ENCODE data around the gene AFAP1.
"Not testable (repeated sequence)": the region's sequence is repeated elsewhere in the genome, so short reads cannot be mapped to it uniquely, and the experiment has no call there.

The AFAP1 gene

DNA sequence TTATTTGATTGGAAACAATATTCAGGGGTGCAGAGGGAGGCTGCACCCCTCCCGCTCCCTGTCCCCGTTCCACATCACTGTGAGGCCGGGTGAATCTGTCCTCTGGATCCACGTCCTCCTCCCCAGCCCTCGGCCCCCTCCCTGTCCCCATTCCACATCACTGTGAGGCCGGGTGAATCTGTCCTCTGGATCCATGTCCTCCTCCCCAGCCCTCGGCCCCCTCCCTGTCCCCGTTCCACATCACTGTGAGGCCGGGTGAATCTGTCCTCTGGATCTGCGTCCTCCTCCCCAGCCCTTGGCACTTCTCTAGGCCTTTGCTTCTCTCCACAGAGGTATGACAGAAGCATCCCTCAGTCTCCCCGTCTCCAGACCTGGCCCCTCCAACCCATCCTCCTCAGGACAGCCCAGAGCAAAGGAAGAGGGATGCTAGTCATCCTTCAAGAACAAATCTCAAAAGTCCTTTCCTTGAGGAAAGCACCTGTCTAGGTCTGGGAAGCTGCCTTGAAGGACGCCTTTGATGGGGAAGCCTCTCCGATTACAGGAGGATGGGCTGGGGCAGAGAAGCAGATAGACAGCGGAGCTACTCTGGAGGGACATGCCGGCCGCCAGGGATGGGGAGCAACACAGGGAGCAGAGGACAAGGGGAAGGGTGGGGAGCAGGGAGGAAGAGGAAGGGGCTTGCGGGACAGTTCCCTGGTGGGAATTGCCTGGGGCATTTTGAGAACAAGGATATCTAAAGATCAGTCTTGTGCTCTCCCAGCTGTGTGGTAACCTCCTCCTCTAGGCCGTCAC lies 10.8 kb upstream of the AFAP1 start:
- TF ChIP-seq, protein P1, sequence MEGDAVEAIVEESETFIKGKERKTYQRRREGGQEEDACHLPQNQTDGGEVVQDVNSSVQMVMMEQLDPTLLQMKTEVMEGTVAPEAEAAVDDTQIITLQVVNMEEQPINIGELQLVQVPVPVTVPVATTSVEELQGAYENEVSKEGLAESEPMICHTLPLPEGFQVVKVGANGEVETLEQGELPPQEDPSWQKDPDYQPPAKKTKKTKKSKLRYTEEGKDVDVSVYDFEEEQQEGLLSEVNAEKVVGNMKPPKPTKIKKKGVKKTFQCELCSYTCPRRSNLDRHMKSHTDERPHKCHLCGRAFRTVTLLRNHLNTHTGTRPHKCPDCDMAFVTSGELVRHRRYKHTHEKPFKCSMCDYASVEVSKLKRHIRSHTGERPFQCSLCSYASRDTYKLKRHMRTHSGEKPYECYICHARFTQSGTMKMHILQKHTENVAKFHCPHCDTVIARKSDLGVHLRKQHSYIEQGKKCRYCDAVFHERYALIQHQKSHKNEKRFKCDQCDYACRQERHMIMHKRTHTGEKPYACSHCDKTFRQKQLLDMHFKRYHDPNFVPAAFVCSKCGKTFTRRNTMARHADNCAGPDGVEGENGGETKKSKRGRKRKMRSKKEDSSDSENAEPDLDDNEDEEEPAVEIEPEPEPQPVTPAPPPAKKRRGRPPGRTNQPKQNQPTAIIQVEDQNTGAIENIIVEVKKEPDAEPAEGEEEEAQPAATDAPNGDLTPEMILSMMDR (IDR thresholded peaks at IDR 0.05; ENCODE audit: borderline replicate concordance, control extremely low read depth, extremely low read depth, insufficient read depth, missing control alignments): no peak
- DNase-seq (ENCODE audit: low spot score): no peak
- in situ Hi-C loops (cut with MboI; ENCODE audit: low sequenced_read_pairs, unreplicated experiment): no loop called here

DNA sequence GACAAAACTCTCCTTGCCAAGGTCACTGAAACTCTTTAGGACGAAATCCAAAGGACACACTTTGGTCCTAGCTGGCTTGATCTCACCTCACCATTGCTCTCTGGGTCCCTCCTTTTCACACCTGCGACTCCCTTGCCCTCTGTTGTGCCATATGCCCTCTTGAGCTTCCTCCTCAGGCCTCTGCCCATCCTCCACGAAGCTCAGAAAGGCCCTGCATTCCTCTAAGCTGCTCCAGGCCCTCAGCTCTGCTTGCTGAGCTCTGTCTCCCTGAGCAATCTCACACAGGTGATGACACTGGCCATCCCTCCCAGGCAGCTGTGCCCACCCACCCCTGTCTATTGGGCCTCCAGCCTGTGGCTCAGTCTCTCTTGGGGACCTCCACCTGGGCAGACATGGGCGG lies 10.1 kb upstream of the AFAP1 start:
- in situ Hi-C loops (cut with MboI; ENCODE audit: low sequenced_read_pairs, unreplicated experiment): no loop called here

DNA sequence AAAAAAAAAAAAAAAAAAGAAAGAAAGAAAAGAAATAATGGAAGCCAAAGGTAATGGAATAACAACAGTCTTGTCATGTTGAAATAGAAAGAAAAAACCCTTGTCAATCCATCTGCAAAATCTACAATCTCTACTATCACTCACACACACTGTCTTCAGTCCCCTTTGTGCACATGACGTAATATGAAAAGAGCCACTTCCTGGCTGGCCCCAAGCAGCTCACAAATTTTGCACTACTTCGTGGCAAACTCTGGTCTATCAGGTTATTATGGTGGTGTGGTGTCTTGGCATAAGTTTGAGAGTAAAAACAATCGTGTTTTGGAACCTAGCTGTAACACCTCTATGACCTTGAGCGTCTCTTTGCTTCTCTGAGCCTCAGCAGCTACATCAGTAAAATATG lies 8.3 kb upstream of the AFAP1 start:
- DNase-seq (ENCODE audit: low spot score): no peak
- in situ Hi-C loops (cut with MboI; ENCODE audit: low sequenced_read_pairs, unreplicated experiment): no loop called here
- TF ChIP-seq, protein P1 (IDR thresholded peaks at IDR 0.05; ENCODE audit: borderline replicate concordance, control extremely low read depth, extremely low read depth, insufficient read depth, missing control alignments): no peak

More for the DNA sequence above, 10.1 kb upstream of the AFAP1 start:
- TF ChIP-seq, protein P1 (IDR thresholded peaks at IDR 0.05; ENCODE audit: borderline replicate concordance, control extremely low read depth, extremely low read depth, insufficient read depth, missing control alignments): no peak
- DNase-seq (ENCODE audit: low spot score): no peak

DNA sequence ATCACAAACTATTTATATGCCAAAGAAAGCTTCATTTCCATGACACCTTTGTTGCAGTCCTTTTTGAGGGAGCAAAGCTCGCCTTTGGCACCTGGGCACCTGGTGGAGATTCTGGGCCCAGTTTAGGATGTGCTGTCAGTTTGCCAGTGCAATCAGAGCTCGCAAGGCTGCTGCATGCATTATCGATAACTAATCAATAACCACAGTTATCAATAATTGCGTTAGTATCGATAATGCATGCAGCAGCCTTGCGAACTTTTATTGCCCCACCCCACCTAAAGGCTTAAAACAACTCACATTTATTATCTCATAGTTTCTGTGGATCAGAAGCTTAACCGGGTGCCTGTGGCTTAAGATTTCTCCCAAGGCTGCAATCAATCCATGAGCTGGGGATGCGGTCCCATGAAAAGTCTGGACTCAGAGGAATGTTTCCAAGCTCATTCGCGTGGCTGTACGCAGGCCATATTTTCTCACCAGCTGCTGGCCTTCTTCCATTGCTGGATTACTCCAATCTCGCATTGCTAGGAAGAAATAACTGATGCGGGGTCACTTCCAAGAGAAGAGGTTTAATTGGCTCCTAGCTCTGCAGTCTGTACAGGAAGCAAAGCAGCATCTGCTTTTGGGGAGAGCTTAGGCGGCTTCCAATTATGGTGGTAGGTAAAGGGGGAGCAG lies 6.2 kb upstream of the AFAP1 start:
- DNase-seq (ENCODE audit: low spot score): no peak
- TF ChIP-seq, protein P1 (IDR thresholded peaks at IDR 0.05; ENCODE audit: borderline replicate concordance, control extremely low read depth, extremely low read depth, insufficient read depth, missing control alignments): no peak
- in situ Hi-C loops (cut with MboI; ENCODE audit: low sequenced_read_pairs, unreplicated experiment): no loop called here

DNA sequence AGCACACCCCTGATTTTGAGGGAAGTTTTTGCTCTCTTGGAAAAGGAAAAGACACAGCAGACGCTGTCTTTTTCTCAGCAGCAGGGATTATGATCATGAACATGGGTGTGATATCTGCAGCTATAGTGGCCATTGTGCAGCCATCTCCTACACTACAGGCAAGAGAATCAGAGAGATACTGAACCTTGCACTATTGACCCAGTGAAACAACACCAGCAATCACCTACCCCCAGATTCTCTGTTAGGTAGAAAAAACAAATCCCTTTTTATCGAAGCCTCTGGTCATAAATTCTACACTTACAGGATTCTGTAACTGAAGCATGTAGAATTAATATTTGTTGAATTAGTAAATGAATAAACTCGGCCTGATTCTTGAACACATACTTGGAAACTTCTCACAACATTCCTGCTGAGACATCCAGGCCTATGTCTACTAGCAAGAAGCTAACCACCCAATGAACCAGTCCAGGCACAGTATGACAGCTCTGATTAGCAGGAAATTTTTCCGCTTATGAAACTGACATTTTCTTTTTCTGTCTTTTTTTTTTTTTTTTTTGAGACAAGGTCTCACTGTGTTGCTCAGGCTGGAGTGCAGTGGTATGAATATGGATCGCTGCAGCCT lies 5.0 kb upstream of the AFAP1 start:
- in situ Hi-C loops (cut with MboI; ENCODE audit: low sequenced_read_pairs, unreplicated experiment): no loop called here
- DNase-seq (ENCODE audit: low spot score): no peak
- TF ChIP-seq, protein P1 (IDR thresholded peaks at IDR 0.05; ENCODE audit: borderline replicate concordance, control extremely low read depth, extremely low read depth, insufficient read depth, missing control alignments): no peak

DNA sequence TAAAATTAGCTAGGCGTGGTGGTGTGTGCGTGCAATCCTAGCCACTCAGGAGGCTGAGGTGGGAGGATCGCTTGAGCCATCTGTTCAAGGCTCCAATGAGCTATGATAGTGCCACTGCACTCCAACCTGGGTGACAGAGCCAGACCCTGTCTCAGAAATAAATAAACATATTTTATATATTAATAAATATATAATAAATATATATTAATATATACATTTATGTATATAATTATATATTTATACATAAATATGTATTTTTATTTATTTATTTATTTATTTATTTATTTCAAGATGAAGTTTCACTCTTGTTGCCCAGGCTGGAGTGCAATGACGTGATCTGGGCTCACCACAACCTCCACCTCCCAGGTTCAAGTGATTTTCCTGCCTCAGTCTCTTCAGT lies 4.0 kb upstream of the AFAP1 start:
- in situ Hi-C loops (cut with MboI; ENCODE audit: low sequenced_read_pairs, unreplicated experiment); DNase-seq (ENCODE audit: low spot score): not testable (repeated sequence)

DNA sequence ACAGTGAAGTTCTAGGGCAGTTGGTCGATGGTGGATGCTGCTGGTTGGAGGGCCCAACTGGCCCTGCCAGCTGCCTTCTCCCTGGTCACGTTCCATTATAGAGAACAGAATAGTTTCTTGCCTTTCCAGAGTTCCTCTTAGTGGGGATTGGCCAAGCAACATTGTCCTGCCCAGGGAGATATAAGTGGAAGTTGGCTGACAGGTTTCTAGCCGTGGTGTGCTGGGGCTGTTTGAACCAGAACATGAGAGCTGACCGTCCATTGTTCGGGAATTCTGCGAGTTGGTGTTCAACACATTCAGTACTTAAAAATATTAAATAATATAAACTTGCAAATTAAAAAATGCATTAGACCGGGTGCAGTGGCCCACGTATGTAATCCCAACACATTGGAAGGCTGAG lies 3.5 kb upstream of the AFAP1 start:
- in situ Hi-C loops (cut with MboI; ENCODE audit: low sequenced_read_pairs, unreplicated experiment): no loop called here
- TF ChIP-seq, protein P1 (IDR thresholded peaks at IDR 0.05; ENCODE audit: borderline replicate concordance, control extremely low read depth, extremely low read depth, insufficient read depth, missing control alignments): no peak
- DNase-seq (ENCODE audit: low spot score): no peak
